Activated naive CD4-positive, alpha-beta T cell treated with anti-CD3 and anti-CD28 coated beads, Interleukin-2, amount 50 U/mL, for 16 hours (primary cell): ENCODE measurements around the gene LRRC14B.

ENCODE experiments used
- DNase-seq: peaks from one replicate; pipeline ENCODE4 v3.0.0-alpha.2; 2020

Gene LRRC14B

DNA sequence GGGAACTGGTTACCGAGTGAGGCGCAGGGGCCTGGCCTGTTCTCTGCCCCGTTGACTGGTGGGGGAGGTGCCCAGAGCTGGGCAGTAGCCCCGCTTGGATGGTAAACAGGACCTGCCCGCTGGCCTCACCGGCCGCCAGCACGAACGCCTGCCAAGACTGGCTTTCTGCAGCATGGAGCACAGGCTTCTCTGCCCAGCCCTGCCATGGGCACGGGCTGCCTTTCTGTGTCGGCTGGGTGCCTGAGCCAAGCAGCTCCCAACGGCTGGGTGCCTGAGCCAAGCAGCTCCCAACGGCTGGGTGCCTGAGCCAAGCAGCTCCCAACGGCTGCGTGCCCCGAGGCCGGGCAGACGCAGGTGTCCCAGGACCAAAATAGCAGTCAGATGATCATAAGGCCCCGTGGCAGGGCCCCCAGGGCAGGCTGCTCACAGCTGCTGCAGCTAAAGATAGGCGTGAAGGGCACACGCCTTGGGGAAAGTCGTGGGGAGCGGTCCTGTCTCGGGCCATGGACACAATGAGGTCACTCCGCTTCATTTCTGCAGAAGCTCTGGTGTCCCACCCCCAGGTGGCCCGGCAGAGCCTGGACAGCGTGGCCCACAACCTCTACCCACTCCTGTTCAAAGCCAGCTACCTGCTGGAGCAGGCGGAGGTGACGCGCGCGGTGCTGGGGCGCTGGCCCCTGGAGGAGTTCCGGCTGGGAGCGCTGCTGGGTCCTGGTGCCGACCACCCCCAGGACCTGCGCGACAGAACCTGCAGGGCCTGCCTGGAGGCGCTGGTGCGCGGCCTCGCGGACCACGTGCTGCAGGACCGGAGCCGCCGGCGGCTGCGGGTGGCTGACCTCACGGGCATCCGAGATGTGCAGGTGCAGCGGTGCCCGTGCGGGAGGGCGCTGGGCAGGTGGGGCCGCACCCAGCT lies at the start of gene LRRC14B:
Gene LRRC14B (plus strand): TSS at position 460 of the 913 bp plus-strand sequence. CDS start 44 bp downstream, at position 504.
- no peak for DNase-seq

DNA sequence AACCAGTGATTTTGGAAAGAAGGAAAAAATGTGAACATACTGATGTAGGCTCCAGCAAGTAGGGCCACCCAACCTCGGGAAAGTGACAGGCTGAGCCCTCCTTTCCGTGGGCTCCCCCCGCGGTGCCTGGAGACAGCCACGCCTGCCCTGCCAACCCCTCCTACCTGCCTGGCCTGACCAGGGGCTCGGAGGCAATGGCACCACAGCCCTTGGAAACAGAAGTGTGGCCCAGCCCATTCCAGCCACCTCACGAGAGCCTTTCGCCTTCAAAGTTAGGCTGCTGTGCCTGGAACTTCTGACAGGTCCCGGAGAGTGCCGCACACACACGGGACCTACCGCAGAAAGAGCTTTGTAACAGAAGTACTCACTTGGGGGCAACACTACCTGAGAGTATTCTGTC lies 49.5 kb upstream of the LRRC14B start:
- no peak for DNase-seq

DNA sequence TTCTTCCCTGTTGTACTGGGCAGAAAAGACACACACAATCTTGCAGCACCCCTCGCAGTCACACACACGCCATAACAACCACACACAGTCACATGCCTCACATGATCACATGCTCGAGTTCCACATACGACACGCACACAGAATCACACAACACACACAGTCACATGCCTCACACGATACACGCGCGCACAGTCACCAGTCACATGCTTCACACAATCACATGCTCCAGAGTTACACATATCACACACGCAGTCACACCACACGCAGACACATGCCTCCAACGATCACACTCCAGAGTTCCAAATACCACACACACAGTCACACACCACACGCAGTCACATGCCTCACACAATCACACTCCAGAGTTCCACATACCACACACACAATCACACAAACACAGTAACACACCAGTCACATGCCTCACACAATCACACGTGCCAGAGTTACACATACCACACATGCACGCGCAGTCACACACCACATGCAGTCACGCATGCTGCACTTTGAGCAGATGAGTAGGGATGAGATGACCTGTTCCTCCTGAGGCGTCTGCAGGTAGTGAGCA lies 49.0 kb upstream of the LRRC14B start:
- DNase-seq, result no peak

DNA sequence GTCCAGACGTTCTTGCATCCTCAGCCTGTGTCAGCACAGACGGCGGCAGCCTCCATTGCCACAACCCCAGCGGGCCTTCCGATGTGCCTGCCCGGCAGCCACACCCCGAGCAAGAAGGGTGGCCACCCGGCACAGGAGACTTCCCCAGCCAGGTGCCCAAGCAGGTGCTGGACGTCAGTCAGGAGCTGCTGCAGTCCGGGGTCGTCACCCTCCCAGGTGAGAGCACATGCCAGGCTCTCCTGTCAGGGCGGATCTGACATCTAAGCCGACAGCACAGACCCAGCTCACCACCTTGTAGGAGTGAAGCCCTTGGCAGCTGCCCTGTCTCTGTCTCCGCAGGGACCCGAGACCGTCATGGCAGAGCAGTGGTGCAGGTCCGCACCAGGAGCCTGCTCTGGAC lies 48.3 kb upstream of the LRRC14B start:
- DNase-seq, result no peak

DNA sequence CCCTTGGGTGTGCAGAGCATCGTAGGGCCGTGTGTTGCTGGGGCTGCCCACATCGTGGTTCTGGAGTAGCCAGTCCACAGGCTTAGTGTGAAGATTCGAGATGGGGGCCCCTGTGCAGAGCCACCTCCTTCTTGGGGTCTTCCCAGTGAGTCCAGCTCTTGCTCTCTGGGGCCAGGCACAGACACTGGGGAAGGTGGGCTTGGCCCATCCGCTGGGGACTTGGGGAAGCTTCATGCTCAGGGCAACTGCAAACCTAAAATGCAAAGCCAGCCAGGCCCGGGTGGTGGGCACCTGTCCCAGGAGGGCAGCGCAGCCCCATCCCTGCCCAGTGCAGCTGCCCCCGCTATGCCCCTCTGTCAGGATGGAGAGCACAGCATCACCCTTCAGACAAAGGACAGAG lies 46.4 kb upstream of the LRRC14B start:
- DNase-seq, result no peak

DNA sequence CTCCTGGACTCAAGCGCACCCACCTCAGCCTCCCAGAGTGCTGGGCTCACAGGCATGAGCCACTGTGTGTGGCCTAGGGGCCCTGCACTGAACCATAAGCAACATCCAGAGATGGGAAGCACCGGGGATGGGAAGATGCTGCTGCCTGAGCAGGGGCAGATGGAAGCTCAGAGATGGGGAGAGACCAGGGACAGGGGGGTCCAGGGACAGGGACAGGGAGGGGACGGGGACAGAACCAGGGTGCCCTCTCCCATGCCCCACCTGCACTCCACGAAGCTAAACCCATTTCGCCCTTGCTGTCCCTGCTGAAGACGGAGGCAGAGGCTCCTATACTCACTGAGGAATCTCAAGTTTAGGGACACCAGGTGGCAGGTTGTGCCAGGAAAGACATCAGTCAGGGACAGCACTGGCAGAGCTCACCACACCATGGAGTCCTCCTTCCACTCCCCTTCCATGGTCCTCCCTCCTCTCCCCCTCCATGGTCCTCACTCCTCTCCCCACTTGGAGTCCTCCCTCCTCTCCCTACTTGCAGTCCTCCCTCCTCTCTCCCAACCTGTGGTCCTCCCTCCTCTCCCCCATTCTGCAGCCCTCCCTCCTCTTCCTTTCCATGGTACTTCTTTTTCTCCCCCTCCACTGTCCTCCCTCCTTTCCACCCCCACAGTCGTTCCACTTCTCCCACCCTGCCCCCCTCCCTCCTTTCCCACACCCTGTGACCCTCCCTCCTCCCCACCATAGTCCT lies 45.5 kb upstream of the LRRC14B start:
- DNase-seq, result no peak

DNA sequence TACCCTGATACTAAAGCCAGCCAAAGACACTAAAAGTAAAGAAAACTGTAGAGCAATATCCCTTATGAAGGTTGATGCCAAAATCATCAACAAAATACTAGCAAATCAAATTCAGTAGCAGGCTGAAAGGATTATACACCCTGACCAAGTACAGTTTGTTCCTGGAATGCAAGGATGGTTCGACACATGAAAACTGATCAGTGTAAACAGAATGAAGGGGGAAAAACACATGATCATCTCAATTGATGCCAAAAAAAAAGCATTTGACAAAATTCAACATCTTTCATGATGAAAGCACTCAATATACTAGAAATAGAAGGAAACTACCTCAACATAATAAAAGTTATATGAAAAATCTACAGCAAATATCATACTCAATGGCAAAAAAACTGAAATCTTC lies 43.5 kb upstream of the LRRC14B start:
- DNase-seq, result no peak

DNA sequence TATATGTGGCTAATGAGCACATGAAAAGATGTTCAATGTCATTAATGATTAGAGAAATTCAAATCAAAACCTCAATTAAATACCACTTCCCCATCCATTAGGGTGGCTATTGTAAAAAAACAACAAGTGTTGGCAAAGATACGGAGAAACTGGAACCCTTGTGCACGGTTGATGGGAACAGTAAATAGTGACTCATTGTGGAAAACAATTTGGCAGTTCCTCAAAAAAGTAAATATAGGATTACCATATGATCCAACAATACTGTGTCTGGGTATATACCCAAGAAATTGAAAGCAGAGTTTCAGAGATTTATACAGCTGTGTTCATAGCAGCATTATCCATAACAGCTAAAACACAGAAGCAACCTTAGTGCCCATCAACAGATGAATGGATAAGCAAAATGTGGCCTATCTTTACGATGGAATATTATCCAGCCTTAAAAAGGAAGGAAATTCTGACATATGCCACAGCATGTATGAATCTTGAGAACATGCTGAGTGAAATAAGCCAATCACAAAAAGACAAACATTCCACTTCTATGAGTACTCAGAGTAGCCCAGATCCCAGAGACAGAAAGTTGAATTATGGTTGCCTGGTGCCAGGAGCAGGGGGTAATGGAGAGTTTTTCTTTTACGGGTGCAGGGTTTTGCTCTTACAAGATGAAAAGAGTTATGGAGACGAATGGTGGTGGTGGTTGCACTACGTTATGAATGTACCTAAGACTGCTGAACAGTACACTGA lies 41.4 kb upstream of the LRRC14B start:
- no peak for DNase-seq

DNA sequence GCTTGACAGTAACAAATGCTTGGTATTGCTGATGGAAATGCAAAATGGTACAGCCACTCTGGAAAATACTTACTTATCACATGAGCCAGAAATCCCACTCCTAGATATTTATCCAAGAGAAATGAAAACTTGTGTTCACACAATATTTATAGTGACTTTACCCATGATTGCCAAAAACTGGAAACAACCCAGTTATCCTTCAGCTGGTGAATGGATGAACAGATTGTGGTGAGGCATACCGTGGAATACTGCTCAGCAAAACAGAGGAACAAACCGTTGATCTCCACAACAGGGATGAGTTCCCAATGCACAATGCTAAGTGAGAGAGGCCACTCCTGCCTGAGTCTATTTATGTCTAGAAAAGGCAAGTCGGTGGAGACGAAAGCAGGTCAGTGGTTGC lies 40.5 kb upstream of the LRRC14B start:
- DNase-seq, result no peak

DNA sequence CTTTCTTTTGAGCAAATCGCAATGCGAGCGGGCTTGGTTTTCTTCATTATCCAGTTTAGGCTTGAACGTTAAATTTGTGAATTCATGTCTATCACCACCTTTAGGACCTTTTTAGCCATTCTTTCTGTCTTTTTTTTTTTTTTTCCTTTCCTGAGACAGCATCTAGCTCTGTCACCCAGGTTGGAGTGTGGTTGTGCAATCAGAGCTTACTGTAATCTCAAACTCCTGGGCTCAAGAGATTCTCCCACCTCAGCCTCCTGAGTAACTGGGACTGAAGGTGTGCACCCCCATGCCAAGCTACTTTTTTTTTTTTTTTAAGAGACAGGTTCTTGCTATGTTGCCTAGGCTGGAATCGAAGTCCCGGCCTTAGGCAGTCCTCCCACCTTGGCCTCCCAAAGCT lies 39.2 kb upstream of the LRRC14B start:
- DNase-seq, result no peak

DNA sequence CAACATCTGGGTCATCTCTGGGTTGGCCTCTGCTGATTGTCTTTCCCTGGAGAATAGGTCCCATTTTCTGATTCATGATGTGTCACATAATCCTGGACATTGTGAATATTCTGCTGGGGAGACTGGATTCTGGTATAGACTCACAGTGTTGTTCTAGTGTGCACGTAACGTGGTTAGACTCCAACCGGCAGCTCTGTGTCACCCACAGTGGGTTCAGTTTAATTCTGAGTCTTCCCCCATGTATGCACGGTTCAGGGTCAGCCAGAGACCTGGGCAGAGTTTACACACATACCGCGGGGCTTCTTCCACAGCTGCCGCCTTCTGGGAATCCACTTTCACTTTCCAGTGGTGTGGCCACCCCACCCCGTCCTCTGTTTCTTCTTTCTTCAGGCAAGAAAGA lies 38.0 kb upstream of the LRRC14B start:
- DNase-seq, result no peak

DNA sequence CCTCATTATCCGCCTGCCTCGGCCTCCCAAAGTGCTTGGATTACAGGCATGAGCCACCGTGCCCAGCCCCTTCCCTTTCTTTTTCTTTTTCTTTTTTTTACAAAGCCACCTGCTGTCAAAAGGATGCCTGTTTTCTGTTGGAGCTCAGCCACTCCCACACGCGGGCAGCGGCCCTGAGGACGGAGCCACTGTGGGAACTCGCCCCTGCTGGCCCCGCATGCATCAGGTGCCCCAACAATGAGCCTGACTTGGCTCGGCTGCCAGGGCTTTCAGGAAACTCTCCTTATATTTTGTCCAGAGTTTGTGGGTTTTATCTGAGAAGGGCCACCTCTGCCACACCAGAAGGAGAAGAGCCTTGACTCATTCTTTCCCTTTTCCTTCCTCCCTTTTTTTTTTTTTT lies 37.1 kb upstream of the LRRC14B start:
- DNase-seq, result no peak

DNA sequence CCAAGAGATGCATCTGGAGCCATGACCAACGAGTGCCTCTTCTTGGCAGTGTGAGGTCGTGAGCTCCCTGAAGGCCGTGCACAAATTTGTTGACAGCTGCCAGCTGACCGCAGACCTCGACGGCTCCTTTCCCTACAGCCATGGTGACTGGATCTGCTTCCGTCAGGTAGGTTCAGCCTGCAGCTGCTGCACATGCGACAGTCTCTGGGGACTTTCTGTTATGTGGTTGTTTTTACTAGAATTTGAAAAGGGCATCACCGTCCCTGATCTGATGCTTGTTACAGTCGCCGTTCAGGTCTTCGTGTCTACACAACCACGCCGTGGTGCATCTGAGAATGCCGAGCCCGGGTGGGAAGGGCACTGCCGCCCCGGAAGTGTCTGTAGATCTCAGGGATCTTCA lies 36.5 kb upstream of the LRRC14B start:
- DNase-seq, result no peak

DNA sequence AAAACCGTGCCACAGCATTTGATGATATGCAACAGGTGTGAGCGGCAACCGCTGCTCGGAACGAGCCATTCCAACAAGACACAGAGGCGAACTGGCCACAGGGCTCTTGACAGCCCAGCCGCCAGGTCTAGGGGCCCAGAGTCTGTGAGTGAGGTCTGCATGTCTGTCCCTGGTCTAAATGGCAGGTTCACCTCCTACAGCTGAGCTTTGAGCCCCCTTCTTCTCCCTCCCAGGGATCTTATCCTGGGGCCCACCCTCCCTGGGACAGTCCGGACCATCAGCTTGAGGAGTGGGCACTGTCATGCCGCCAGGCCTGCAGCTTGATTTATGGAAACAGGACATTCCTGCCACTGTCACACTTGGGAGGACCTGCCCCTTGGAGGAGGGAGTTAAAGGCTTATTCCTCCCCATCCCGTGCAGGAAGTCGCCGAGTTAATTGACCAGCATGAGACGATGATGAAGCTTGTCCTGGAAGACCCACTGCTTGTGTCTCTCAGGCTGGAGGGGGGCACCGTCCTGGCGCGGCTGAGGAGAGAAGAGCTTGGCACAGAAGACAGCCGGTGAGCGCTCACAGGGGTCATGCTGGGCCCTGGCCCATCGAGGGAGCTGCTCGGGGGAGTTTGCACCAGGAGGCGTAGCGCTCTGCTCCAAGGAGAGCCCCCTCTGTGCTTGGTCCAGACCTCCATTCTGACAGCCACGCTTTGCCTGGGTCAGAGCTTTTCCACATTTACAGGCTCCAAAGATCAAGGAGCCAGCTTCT lies 35.5 kb upstream of the LRRC14B start:
- DNase-seq, result no peak

DNA sequence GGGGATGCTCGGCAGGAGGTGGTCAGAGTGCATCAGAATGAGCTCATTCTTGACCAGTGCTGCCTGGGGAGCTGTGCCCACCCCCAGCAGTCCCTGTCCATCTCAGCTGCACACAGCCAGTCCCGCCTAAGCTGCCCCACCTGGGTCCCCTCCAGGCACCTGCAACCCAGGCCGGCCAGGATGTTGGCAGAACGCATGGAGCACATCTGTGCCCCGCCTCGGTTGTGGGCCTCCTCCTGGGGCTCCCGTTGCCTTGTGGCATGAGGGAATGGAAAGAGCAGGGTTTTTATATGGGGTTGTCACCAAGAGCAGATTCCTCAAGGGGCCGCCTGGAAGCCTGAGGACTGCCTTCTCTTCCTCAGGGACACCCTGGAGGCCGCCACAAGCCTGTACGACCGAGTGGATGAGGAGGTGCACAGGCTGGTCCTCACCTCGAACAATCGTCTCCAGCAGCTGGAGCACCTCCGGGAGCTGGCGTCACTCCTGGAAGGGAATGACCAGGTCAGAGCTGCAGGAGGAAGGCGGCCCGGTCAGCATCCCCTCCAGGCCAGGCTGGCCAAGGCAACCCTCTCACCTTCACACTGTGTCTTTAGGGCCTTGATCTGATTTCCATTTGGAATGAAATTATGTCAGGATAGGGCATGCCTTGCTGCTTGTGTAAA lies 34.8 kb upstream of the LRRC14B start:
- no peak for DNase-seq

DNA sequence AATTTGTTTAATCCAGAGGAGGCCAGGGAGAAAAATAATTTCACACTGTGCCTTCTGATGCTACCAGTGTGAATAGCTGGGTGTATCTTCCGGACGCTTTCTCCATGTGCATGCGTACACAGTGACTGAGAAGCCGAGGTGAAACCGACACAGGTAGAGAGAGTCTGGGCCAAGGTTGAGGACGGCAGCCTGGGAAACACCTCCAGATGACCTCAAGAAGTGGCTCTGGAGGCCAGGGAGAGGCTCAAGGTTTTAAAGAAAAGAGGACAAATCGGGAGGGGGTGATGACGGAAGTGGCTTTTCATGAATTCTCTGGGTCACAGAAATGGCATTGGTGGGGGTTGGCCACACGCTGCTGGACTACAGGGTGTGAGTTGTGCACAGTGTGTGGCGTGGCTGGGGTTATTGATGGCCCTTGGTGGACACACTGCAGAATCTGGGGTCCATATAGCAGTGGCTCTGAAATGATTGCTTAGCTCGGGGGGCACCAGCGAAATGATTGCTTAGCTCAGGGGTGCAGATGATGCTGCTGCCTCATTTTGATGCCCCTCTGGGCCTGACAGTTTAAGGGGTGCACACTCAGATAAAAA lies 34.1 kb upstream of the LRRC14B start:
- no peak for DNase-seq

DNA sequence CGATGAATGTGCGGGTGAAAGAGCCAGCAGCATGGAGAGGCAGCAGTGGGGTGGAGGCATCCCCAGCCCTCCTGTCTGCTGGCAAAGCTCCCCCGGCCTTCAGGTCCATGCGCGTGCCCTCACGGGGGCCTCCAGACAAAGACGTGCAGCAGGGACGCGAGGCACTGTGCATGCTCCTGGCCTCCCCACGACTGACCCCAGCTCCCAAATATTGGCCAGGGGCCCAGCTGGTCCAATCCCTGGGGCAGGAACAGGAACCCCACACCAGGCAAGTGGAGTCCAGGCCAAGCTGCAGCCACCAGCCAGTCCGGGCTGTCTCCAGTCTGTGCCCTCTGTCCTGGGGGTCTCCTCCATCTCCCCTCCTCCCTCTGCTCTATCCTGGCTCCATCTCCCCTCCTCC lies 33.5 kb upstream of the LRRC14B start:
- no peak for DNase-seq

DNA sequence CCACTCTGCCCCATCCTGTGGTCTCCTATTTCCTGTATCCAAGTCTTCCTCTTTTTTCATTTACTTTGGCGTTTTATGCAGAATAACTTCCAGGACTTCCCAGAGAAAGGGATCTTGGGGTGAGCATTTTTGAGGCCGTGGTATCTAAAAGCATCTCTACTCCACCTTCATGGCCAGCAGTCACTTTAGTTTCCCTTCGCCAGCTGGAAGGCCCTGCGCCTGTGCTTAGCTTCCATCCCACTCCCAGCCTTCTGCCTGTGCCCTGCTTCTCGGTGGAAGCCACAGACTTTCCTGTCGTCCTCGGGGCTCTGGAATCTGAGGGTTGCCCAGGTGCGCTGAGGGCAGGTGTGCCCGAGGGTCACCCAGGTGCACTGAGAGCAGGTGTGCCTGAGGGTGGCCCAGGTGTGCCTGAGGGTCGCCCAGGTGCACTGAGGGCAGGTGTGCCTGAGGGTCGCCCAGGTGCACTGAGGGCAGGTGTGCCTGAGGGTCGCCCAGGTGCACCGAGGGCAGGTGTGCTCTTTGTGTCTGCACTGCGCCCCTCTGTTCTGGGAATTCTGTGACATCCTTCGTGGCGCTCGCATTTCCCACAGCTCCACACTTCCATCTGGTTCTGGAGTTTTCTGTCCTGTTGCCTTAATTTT lies 32.4 kb upstream of the LRRC14B start:
- DNase-seq, result no peak

DNA sequence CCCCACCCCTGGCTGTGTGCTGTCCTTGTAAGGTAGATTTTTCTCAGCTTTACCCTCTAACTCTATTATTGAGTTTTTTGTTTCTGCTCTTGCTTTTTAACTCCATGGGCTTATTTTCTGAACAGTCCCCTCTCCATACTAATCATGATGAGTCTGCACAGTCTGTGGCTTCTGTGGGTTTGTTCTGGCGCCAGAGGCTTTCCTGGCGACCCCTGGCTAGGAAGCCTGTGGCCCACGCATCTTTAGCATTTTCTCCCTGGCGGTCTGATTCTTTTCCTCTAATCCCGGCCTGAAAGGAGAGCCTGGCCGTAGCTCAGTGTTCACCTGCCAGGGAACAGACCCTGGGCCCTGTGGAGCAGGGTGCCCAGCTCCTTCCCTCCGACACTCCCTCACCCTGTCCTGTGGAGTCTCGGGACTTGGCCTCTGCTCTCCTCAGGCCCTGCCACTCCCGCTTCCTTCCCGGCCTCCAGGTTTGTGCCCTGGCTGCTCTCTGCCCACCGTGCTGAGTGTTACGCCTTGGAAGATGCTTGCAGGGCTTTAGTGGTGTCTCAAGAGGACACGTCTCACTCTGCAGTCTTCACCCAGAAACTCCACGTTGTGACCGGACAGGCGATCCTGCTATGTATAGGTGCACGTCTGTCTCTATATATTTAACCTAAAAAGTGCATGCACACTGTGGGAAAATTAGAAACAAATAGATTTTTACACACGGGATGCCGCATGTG lies 31.7 kb upstream of the LRRC14B start:
- DNase-seq, result no peak

DNA sequence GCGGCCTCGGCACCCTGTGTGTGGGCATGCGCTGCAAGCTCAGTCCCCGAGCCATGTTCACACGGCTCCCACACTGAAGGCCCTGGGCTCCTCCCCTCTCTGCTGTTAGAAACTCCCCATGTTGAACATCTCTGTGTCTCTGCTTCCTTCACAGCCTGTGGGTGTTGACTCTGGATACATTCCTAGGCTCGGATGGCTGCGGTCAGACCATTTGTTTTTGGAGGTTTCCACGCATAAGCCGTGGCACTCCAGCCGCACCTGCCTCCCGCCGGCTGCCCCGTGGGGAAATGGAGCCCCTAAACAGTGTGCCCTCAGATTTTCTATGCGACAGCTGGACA lies 31.2 kb upstream of the LRRC14B start:
- DNase-seq, result no peak
